ENCODE results near the gene MFGE8.

- no peak for TF ChIP-seq EZH2 (IDR thresholded peaks at IDR 0.05; ENCODE audit: low read length, unreplicated experiment)
- no peak for TF ChIP-seq CTCF (conservative IDR thresholded peaks at IDR 0.05; ENCODE audit: low read depth, low read length)
These were observed 21.5 kb downstream of the MFGE8 start for GRCh38 chr15:88891540-88892254.

Measured in PC-3 (cell line).